ENCODE data around the gene NEDD4L. TPM values are rescaled to one million over a fixed set of nuclear protein-coding genes. Genes with fewer than 3 reads are reported as not detected.

Gene NEDD4L
- total RNA-seq, 4 donors from 2014 or later = 16.2 to 63.0 (median 30.4) TPM

- TF ChIP-seq CTCF (IDR thresholded peaks at IDR 0.05) = no peak
- DNase-seq (ENCODE audit: low spot score) = no peak
- ATAC-seq (ENCODE audit: low FRiP score) = no peak
These were observed 272.6 kb downstream of the NEDD4L start for GRCh38 chr18:58316396-58317342.

- no peak for DNase-seq (ENCODE audit: low spot score)
- no peak for TF ChIP-seq CTCF (IDR thresholded peaks at IDR 0.05)
- no peak for ATAC-seq (ENCODE audit: low FRiP score)
These were observed 275.7 kb downstream of the NEDD4L start for GRCh38 chr18:58319719-58320118.

GRCh38 chr18:58320907-58321561 is 277.0 kb downstream of the NEDD4L start:
- no peak for TF ChIP-seq CTCF (IDR thresholded peaks at IDR 0.05)
- no peak for ATAC-seq (ENCODE audit: low FRiP score)
- DNase-seq (ENCODE audit: low spot score) = no peak

GRCh38 chr18:58321986-58322385 is 278.0 kb downstream of the NEDD4L start:
- TF ChIP-seq CTCF (IDR thresholded peaks at IDR 0.05) = no peak
- ATAC-seq (ENCODE audit: low FRiP score) (peak; percentile 85), DNase-seq (ENCODE audit: low spot score) (no peak)

GRCh38 chr18:58322464-58322863 is 278.4 kb downstream of the NEDD4L start:
- DNase-seq (ENCODE audit: low spot score) (no peak), ATAC-seq (ENCODE audit: low FRiP score) (no peak)
- TF ChIP-seq CTCF (IDR thresholded peaks at IDR 0.05) = no peak

GRCh38 chr18:58323866-58324762 is 280.1 kb downstream of the NEDD4L start:
- DNase-seq (ENCODE audit: low spot score) = no peak
- no peak for TF ChIP-seq CTCF (IDR thresholded peaks at IDR 0.05)
- no peak for ATAC-seq (ENCODE audit: low FRiP score)
